ENCODE results near the gene IPO4.
"Not testable (repeated sequence)": the region's sequence is repeated elsewhere in the genome, so short reads cannot be mapped to it uniquely, and the experiment has no call there.

The IPO4 gene

DNA sequence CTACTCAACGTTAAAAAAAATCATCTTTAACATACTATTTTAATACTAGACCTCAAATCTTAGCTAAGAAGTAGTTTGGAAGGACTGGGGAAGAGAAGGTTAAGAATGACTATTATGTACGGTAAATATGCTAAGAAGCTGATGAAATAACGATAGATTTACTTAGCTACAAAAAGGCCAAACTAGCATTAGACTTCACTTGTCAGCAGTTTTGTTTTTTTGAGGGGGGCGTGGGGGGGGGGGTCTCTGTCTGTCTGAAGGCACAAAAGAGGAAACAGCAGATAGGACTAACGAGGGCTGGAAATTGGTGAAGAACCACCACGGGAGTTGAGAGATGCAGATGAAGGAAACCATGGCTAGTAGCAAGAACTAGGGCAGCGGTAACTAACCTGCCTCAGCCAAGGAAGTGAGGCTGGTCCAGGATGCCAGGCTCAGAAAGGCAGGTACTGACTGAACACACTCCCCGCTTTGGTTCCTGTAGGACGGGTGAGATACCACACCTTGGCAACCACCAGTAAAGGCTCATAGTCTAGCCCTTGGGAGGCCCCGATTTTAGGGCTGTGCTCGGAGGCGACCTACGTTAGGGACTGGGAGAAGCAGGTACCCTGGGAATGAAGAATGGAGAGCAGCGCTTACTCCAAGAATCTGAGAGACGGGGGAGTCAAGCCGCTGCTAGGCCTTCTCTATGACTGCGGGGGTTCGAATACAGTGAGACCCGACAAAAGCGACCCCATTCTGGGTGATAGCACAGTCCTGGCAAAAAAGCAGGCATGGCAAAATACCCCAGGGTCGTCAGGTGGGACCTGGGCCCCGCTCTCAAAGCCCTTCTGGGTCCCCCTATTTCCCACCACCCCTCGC is 42.9 kb upstream of the IPO4 start:
- Histone ChIP-seq H3K4me3 (ENCODE audit: extremely low read depth, insufficient read depth, low read length, poor library complexity, severe bottlenecking) (peak overlapping the region; percentile 86), H3K9me3 (ENCODE audit: control insufficient read depth, low read length) (no peaks in the 10 kb centered on the region), H3K4me1 (ENCODE audit: control insufficient read depth, insufficient read depth, low read length, poor library complexity, severe bottlenecking) (peaks cover 6% of the 10 kb centered on the region), H3K27ac (ENCODE audit: low read depth, low read length, severe bottlenecking) (peak overlapping the region; percentile 23), H3K36me3 (ENCODE audit: control insufficient read depth, insufficient read depth, low read length) (peaks cover 43% of the 10 kb centered on the region)
- WGBS, 2 experiments (ENCODE audit: insufficient coverage in 2 of 2): 5 to 9% methylated on average over 19 to 20 of the region's 23 CpGs

DNA sequence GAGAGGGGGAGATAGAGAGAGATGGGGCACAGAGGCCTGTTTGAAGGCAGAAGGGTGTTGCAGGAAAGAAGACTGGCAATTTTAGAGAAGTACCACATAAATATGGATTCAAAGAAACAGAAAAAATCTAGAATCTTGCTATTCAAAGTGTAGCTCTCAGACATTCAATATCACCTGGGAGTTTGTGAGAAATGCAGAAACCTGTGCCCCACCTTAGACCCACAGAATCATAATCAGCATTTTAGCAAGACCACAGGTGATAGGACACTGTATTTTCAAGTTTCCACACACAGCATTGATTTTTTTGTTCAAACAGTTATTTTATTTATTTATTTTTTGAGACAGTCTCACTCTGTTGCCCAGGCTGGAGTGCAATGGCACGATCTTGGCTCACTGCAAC is 40.3 kb upstream of the IPO4 start:
- Histone ChIP-seq H3K4me3 (ENCODE audit: extremely low read depth, insufficient read depth, low read length, poor library complexity, severe bottlenecking) (no peak overlapping the region), H3K4me1 (ENCODE audit: control insufficient read depth, insufficient read depth, low read length, poor library complexity, severe bottlenecking) (peaks cover 10% of the 10 kb centered on the region), H3K27ac (ENCODE audit: low read depth, low read length, severe bottlenecking) (no peak overlapping the region), H3K36me3 (ENCODE audit: control insufficient read depth, insufficient read depth, low read length) (peaks cover 34% of the 10 kb centered on the region), H3K9me3 (ENCODE audit: control insufficient read depth, low read length) (no peaks in the 10 kb centered on the region)
- 0% methylated on average over 1 of the region's 1 CpG for WGBS, 2 experiments (ENCODE audit: insufficient coverage in 2 of 2)

DNA sequence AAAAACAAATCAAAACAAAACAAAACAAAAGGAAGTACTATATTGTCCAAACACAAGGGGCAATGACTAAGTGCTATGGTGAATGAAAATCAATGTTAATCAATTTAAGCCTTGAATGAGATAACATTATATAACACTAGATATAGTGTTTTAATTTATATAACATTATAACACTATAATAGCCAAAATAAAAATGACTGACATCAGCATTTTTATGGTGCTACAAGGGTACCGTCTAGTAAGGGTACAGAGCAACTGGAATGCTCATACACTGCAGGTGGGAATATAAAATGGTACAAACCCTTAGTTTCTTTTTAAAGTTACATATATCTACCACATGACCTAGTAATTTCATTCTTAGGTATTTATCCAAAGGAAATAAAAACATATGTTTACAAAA is 37.9 kb upstream of the IPO4 start:
- Histone ChIP-seq H3K9me3 (ENCODE audit: control insufficient read depth, low read length) (no peaks in the 10 kb centered on the region), H3K27ac (ENCODE audit: low read depth, low read length, severe bottlenecking) (no peak overlapping the region)

DNA sequence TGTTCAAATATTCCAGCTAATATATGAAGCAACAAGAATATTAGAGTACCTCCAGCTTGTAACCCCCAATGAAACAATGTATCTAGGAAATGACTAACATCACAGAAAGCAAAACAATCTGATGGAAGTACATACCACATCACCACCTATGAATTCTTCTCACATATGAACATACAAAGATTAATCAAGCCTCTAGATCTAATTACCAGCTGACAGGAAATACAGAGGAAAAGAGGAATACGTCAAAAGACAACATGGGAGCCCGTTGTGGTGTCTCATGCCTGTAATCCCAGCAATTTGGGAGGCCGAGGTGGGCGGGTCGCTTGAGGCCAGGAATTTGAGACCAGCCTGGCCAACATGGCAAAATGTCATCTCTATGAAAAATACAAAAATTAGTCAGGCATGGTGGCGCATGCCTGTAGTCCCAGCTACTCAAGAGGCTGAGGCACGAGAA is 36.0 kb upstream of the IPO4 start:
- Histone ChIP-seq H3K4me3 (ENCODE audit: extremely low read depth, insufficient read depth, low read length, poor library complexity, severe bottlenecking) (no peak overlapping the region), H3K27ac (ENCODE audit: low read depth, low read length, severe bottlenecking) (no peak overlapping the region)
- WGBS, 2 experiments (ENCODE audit: insufficient coverage in 2 of 2): 98 to 100% methylated on average over 7 of the region's 7 CpGs

More for the DNA sequence above, 37.9 kb upstream of the IPO4 start:
- Histone ChIP-seq H3K4me3 (ENCODE audit: extremely low read depth, insufficient read depth, low read length, poor library complexity, severe bottlenecking) (no peak overlapping the region), H3K36me3 (ENCODE audit: control insufficient read depth, insufficient read depth, low read length) (peaks cover 33% of the 10 kb centered on the region), H3K4me1 (ENCODE audit: control insufficient read depth, insufficient read depth, low read length, poor library complexity, severe bottlenecking) (peaks cover 4% of the 10 kb centered on the region)
- WGBS, 2 experiments (ENCODE audit: insufficient coverage in 2 of 2): no CpG with 5 or more reads among the region's 1 CpG

DNA sequence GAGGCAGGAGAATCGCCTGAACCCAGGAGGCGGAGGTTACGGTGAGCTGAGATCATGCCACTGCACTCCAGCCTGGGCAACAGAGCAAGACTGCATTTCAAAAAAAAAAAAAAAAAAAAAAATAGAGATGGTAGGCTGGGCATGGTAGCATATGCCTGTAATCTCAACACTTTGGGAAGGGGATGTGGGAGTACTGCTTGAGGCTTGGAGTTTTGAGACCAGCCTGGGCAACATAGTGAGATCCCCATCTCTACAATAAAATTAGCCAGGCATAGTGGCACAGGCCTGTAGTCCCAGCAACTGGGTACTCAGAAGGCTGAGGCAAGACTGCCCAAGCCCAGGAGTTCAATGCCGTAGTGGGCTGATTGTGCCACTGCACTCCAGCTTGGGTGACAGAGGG is 34.4 kb upstream of the IPO4 start:
- 96 to 100% methylated on average over 2 to 4 of the region's 4 CpGs for WGBS, 2 experiments (ENCODE audit: insufficient coverage in 2 of 2)
- not testable (repeated sequence) for H3K27ac ChIP-seq (ENCODE audit: low read depth, low read length, severe bottlenecking); H3K4me1 ChIP-seq (ENCODE audit: control insufficient read depth, insufficient read depth, low read length, poor library complexity, severe bottlenecking); H3K4me3 ChIP-seq (ENCODE audit: extremely low read depth, insufficient read depth, low read length, poor library complexity, severe bottlenecking); H3K9me3 ChIP-seq (ENCODE audit: control insufficient read depth, low read length)
- peaks cover 39% of the 10 kb centered on the region for H3K36me3 ChIP-seq (ENCODE audit: control insufficient read depth, insufficient read depth, low read length)

More for the DNA sequence above, 36.0 kb upstream of the IPO4 start:
- no peaks in the 10 kb centered on the region for H3K9me3 ChIP-seq (ENCODE audit: control insufficient read depth, low read length)
- peaks cover 36% of the 10 kb centered on the region for H3K36me3 ChIP-seq (ENCODE audit: control insufficient read depth, insufficient read depth, low read length)
- H3K4me1 ChIP-seq (ENCODE audit: control insufficient read depth, insufficient read depth, low read length, poor library complexity, severe bottlenecking): peaks cover 4% of the 10 kb centered on the region

DNA sequence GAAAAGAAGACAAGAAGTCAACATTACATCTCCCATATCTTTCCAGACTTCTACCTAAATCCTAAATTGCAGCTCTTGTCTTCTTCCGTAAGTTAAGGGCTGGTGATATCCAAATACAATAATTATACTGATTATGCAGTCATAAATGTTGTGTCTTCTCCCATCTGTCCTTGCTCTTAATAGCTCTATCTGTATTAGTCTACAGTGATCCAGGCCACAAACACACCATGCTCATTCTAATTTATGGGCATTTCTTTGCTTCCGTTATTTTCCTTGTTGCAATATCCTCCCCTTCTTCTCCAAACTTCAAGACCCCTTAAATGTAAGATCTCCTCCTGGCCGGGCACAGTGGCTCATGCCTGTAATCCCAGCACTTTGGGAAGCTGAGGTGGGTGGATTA is 30.9 kb upstream of the IPO4 start:
- Histone ChIP-seq H3K36me3 (ENCODE audit: control insufficient read depth, insufficient read depth, low read length) (peaks cover 22% of the 10 kb centered on the region), H3K9me3 (ENCODE audit: control insufficient read depth, low read length) (no peaks in the 10 kb centered on the region), H3K4me1 (ENCODE audit: control insufficient read depth, insufficient read depth, low read length, poor library complexity, severe bottlenecking) (no peaks in the 10 kb centered on the region), H3K27ac (ENCODE audit: low read depth, low read length, severe bottlenecking) (no peak overlapping the region), H3K4me3 (ENCODE audit: extremely low read depth, insufficient read depth, low read length, poor library complexity, severe bottlenecking) (no peak overlapping the region)
- WGBS, 2 experiments (ENCODE audit: insufficient coverage in 2 of 2): 80 to 90% methylated on average over 1 to 2 of the region's 3 CpGs

DNA sequence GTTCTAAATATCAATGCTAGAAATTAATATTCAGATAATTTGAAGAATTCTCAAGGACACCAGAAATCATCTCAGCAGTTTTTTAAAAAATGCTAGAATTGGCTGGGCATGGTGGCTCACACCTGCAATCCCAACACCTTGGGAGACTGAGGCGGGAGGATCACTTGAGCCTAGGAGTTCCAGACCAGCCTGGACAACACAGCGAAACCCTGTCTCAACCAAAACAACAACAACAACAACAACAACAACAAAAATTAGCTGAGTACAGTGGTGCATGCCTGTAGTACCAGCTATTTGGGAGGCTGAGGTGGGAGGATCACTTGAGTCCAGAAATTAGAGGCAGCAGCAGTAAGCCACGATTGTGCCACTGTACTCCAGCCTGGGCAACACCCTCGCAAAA is 30.5 kb upstream of the IPO4 start:
- Histone ChIP-seq H3K27ac (ENCODE audit: low read depth, low read length, severe bottlenecking) (no peak overlapping the region), H3K36me3 (ENCODE audit: control insufficient read depth, insufficient read depth, low read length) (peaks cover 19% of the 10 kb centered on the region), H3K4me3 (ENCODE audit: extremely low read depth, insufficient read depth, low read length, poor library complexity, severe bottlenecking) (no peak overlapping the region), H3K9me3 (ENCODE audit: control insufficient read depth, low read length) (no peaks in the 10 kb centered on the region), H3K4me1 (ENCODE audit: control insufficient read depth, insufficient read depth, low read length, poor library complexity, severe bottlenecking) (no peaks in the 10 kb centered on the region)
- WGBS, 2 experiments (ENCODE audit: insufficient coverage in 2 of 2): 100% methylated on average over 1 of the region's 4 CpGs; no CpG with 5 or more reads in 1 of the 2 experiments

DNA sequence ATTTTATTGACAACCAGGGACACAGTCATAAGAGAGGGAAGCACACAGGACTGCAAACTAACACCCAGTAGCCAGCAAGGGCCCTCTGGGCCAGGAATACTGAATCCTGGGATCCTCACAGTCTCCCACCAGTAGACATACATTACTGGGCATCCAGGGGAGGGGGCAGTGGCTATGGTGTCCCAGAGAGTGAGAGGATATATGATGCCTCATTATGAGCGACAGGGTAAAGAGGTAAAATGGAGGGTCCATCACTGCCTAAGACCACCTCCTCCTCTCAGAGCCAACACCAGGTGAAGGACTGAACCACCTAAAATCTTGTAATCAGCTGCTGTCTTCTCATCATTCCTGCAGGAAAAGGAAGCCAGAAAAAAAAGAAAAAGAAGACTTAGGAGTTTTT is 28.3 kb upstream of the IPO4 start:
- no CpG with 5 or more reads among the region's 1 CpG for WGBS, 2 experiments (ENCODE audit: insufficient coverage in 2 of 2)
- not testable (repeated sequence) for H3K27ac ChIP-seq (ENCODE audit: low read depth, low read length, severe bottlenecking); H3K9me3 ChIP-seq (ENCODE audit: control insufficient read depth, low read length); H3K4me1 ChIP-seq (ENCODE audit: control insufficient read depth, insufficient read depth, low read length, poor library complexity, severe bottlenecking); H3K4me3 ChIP-seq (ENCODE audit: extremely low read depth, insufficient read depth, low read length, poor library complexity, severe bottlenecking)
- peaks cover 24% of the 10 kb centered on the region for H3K36me3 ChIP-seq (ENCODE audit: control insufficient read depth, insufficient read depth, low read length)

DNA sequence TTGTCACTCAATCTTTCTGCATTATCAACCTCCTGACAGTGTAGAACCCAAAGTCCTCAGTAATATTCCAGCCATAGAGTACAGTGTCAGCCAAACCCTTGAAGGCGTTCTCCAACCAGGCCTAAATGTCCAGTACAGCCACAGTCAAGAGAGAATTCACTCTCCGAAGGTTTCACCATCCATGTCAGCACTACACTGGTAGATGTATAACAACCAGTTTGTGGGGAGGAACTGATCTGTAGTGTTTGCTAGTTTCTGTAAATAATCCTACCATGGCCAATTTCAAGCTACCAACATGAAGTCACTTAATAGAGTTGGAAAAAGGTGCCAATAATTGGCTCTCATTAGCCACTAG is 27.7 kb upstream of the IPO4 start:
- peaks cover 27% of the 10 kb centered on the region for H3K36me3 ChIP-seq (ENCODE audit: control insufficient read depth, insufficient read depth, low read length)
- peaks cover 3% of the 10 kb centered on the region for H3K4me1 ChIP-seq (ENCODE audit: control insufficient read depth, insufficient read depth, low read length, poor library complexity, severe bottlenecking)
- H3K4me3 ChIP-seq (ENCODE audit: extremely low read depth, insufficient read depth, low read length, poor library complexity, severe bottlenecking): peak overlapping the region; percentile 69
- WGBS, 2 experiments (ENCODE audit: insufficient coverage in 2 of 2): 90 to 100% methylated on average over 1 of the region's 2 CpGs
- no peaks in the 10 kb centered on the region for H3K9me3 ChIP-seq (ENCODE audit: control insufficient read depth, low read length)
- no peak overlapping the region for H3K27ac ChIP-seq (ENCODE audit: low read depth, low read length, severe bottlenecking)

DNA sequence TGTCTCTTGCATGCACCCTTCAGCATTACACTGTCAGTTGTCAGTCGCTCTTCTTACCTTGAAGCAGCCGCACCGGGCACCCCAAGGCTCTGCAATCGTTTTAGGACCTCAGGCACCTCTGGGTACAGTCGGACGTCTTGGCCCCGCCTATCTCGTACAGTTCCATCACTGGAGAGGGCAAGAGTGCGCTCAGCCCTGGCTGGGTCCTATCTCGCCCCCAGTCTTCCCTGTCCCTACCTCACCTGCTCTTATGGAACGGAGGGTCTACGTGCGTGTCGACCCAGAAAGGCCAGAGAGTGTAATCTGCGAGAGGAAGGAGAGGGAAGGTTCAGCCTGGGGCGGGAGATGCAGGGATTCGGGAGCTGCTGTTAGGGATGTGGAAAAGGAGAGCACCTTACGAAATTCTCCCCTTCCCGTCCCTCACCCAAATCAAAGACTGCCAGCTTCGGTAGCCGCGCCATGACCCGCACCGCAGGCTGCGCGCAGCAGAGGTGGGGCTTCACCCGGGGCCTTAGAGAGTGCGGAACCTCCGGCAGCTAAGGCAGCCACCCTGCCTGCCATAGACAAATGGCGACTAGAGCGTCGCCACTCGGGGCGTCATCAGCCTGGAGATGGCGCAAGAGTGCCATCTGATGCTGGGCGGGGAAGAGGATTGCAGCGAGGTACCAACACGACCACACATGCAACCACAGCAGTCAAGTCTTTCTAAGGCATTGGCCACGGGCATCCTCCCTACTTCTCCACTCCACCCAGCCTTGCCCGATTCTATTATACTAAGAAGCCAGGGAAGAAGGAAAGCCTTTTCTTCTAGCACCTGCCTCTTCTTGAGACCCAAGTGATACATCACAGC is 27.1 kb upstream of the IPO4 start, which contains the start of gene MDP1:
MDP1 (minus strand) TSS at position 572 of the 850 bp plus-strand sequence; CDS start at position 461, 111 bp downstream.
- WGBS, 2 experiments (ENCODE audit: insufficient coverage in 2 of 2): 2 to 3% methylated on average over 21 to 22 of the region's 40 CpGs
- peak within 1 kb of the TSS; percentile 69 for H3K4me3 ChIP-seq (ENCODE audit: extremely low read depth, insufficient read depth, low read length, poor library complexity, severe bottlenecking)
- peak within 1 kb of the TSS; percentile 5 for H3K27ac ChIP-seq (ENCODE audit: low read depth, low read length, severe bottlenecking)
- H3K36me3 ChIP-seq (ENCODE audit: control insufficient read depth, insufficient read depth, low read length): peaks cover 33% of the 10 kb centered on the region
- H3K4me1 ChIP-seq (ENCODE audit: control insufficient read depth, insufficient read depth, low read length, poor library complexity, severe bottlenecking): peaks cover 3% of the 10 kb centered on the region
- no peaks in the 10 kb centered on the region for H3K9me3 ChIP-seq (ENCODE audit: control insufficient read depth, low read length)

Measured in mesodermal cell (in vitro differentiated cells).